Measurements from ENCODE around the gene SLC30A3. TPM values are rescaled to one million over a fixed set of nuclear protein-coding genes. Genes with fewer than 3 reads are reported as not detected.

The SLC30A3 gene
- total RNA-seq, 1 donor from 2014 or later, result not detected

DNA sequence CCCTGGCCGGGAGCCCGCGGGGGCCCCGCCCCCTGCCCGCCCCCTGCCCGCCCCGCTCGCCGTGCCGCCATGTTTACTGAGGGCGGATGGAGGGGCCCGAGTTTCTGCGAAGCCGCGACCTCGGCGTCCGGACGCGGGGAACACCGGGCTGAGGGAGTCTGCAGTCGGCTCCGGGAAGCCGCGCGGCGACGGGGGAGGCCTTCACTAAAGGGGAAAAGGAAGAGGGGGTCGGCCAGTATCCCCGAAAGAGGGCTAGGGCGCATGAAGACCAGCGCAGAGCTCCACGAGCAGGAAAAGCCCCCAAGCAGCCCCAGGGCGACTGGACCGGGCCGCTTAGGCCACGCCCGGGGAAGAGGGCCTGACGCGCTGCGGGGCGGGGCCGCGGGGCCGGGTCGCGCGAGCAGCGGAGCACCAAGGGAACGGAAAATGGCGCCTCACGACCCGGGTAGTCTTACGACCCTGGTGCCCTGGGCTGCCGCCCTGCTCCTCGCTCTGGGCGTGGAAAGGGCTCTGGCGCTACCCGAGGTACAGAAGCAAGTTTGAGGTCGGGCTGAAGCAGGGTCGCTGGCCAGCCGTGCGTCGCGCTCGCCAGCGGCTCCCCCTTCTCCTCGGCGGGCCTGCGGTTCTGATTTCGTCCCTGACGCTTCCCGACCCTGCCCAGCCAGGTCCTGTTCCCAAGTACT, 50.8 kb downstream of the SLC30A3 start, which contains the start of the genes ATRAID and SLC5A6:
ATRAID (plus strand) TSS at position 99 of the 683 bp plus-strand sequence; CDS start at position 427, 328 bp downstream.
SLC5A6 (minus strand) TSS at position 326 of the 683 bp plus-strand sequence. CDS start 4,618 bp downstream, outside the sequence.
- H3K4me1 Mint-ChIP-seq (ENCODE audit: unreplicated experiment), result peaks cover 29% of the 10 kb centered on the region
- no peak for TF ChIP-seq CTCF (IDR thresholded peaks at IDR 0.05; ENCODE audit: unreplicated experiment)
- no peaks in the 10 kb centered on the region for H3K9me3 Mint-ChIP-seq (ENCODE audit: unreplicated experiment)
- H3K27ac Mint-ChIP-seq (ENCODE audit: unreplicated experiment), result peak within 1 kb of the TSS; percentile 100
- DNase-seq (ENCODE audit: low spot score), result peak; percentile 90
- H3K4me3 Mint-ChIP-seq (ENCODE audit: unreplicated experiment), result peak within 1 kb of the TSS; percentile 99
- H3K36me3 Mint-ChIP-seq (ENCODE audit: low read depth, unreplicated experiment), result peaks cover 36% of the 10 kb centered on the region
- H3K27me3 Mint-ChIP-seq (ENCODE audit: unreplicated experiment), result peaks cover 23% of the 10 kb centered on the region

- no peak for DNase-seq (ENCODE audit: low spot score)
- peaks cover 25% of the 10 kb centered on the region for H3K4me1 Mint-ChIP-seq (ENCODE audit: unreplicated experiment)
- H3K27ac Mint-ChIP-seq (ENCODE audit: unreplicated experiment), result peak overlapping the region; percentile 81
- TF ChIP-seq CTCF (IDR thresholded peaks at IDR 0.05; ENCODE audit: unreplicated experiment), result no peak
- no peaks in the 10 kb centered on the region for H3K9me3 Mint-ChIP-seq (ENCODE audit: unreplicated experiment)
- peaks cover 23% of the 10 kb centered on the region for H3K27me3 Mint-ChIP-seq (ENCODE audit: unreplicated experiment)
- peaks cover 38% of the 10 kb centered on the region for H3K36me3 Mint-ChIP-seq (ENCODE audit: low read depth, unreplicated experiment)
- peak overlapping the region; percentile 95 for H3K4me3 Mint-ChIP-seq (ENCODE audit: unreplicated experiment)
These were observed 51.5 kb downstream of the SLC30A3 start for GRCh38 chr2:27211241-27211942.

- Mint-ChIP-seq H3K27me3 (ENCODE audit: unreplicated experiment) (peaks cover 23% of the 10 kb centered on the region), H3K27ac (ENCODE audit: unreplicated experiment) (peak overlapping the region; percentile 61), H3K4me1 (ENCODE audit: unreplicated experiment) (peaks cover 24% of the 10 kb centered on the region), H3K36me3 (ENCODE audit: low read depth, unreplicated experiment) (peaks cover 45% of the 10 kb centered on the region), H3K9me3 (ENCODE audit: unreplicated experiment) (no peaks in the 10 kb centered on the region), H3K4me3 (ENCODE audit: unreplicated experiment) (peak overlapping the region; percentile 81)
- TF ChIP-seq CTCF (IDR thresholded peaks at IDR 0.05; ENCODE audit: unreplicated experiment), result no peak
- DNase-seq (ENCODE audit: low spot score), result no peak
These were observed 53.0 kb downstream of the SLC30A3 start for GRCh38 chr2:27209621-27210401.

GRCh38 chr2:27208486-27209050, 54.3 kb downstream of the SLC30A3 start:
- no peak overlapping the region for H3K27ac Mint-ChIP-seq (ENCODE audit: unreplicated experiment)
- H3K27me3 Mint-ChIP-seq (ENCODE audit: unreplicated experiment), result peaks cover 21% of the 10 kb centered on the region
- peaks cover 52% of the 10 kb centered on the region for H3K36me3 Mint-ChIP-seq (ENCODE audit: low read depth, unreplicated experiment)

More at GRCh38 chr2:27208486-27209050, 54.3 kb downstream of the SLC30A3 start:
- H3K4me3 Mint-ChIP-seq (ENCODE audit: unreplicated experiment), result no peak overlapping the region
- H3K9me3 Mint-ChIP-seq (ENCODE audit: unreplicated experiment), result no peaks in the 10 kb centered on the region
- no peak for DNase-seq (ENCODE audit: low spot score)
- no peak for TF ChIP-seq CTCF (IDR thresholded peaks at IDR 0.05; ENCODE audit: unreplicated experiment)
- peaks cover 23% of the 10 kb centered on the region for H3K4me1 Mint-ChIP-seq (ENCODE audit: unreplicated experiment)
